ENCODE measurements around the gene ARPC1A. TPM values are rescaled to one million over a fixed set of nuclear protein-coding genes. Genes with fewer than 3 reads are reported as not detected.

ARPC1A gene
- total RNA-seq, 4 donors from 2014 or later: 37.0 to 58.8 (median 44.1) TPM

DNA sequence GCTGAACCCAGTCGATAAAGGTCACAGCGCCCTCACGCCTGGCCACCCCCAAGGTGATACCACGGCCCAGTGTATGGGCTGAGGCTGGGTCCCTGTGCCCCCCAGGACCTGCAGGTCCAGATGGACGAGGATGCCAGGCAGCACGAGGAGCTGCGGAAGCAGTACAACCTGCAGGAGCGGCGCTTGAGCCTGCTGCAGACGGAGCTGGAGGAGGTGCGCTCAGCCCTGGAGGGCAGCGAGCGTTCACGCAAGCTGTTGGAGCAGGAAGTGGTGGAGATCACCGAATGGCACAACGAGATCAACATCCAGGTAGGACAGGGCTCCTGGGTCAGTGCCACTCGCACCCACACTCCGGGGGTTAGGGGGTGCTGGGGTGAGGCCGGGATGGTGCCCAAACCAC is 24.2 kb upstream of the ARPC1A start:
- ATAC-seq (no peak), DNase-seq (no peak)
- Histone ChIP-seq H3K27ac (no peak overlapping the region), H3K9me3 (no peaks in the 10 kb centered on the region), H3K4me3 (no peak overlapping the region), H3K36me3 (no peaks in the 10 kb centered on the region), H3K4me1 (no peaks in the 10 kb centered on the region), H3K27me3 (no peaks in the 10 kb centered on the region)
- no peak for TF ChIP-seq POLR2A (IDR thresholded peaks at IDR 0.05)
- TF ChIP-seq, protein P1, sequence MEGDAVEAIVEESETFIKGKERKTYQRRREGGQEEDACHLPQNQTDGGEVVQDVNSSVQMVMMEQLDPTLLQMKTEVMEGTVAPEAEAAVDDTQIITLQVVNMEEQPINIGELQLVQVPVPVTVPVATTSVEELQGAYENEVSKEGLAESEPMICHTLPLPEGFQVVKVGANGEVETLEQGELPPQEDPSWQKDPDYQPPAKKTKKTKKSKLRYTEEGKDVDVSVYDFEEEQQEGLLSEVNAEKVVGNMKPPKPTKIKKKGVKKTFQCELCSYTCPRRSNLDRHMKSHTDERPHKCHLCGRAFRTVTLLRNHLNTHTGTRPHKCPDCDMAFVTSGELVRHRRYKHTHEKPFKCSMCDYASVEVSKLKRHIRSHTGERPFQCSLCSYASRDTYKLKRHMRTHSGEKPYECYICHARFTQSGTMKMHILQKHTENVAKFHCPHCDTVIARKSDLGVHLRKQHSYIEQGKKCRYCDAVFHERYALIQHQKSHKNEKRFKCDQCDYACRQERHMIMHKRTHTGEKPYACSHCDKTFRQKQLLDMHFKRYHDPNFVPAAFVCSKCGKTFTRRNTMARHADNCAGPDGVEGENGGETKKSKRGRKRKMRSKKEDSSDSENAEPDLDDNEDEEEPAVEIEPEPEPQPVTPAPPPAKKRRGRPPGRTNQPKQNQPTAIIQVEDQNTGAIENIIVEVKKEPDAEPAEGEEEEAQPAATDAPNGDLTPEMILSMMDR (IDR thresholded peaks at IDR 0.05 in 4 of 5, conservative IDR thresholded peaks at IDR 0.05 in 1 of 5): no peak
- in situ Hi-C loops (cut with MboI; ENCODE audit: low sequenced_read_pairs in 4 of 4): loop anchor here in 1 of 4 donors (25.0 kb wide), 1 partner anchor 164 kb away; the partner anchor contains the start of gene SMURF1
- intact Hi-C loops (cut with DNase I; ENCODE audit: low total_unique reads): no loop called here

DNA sequence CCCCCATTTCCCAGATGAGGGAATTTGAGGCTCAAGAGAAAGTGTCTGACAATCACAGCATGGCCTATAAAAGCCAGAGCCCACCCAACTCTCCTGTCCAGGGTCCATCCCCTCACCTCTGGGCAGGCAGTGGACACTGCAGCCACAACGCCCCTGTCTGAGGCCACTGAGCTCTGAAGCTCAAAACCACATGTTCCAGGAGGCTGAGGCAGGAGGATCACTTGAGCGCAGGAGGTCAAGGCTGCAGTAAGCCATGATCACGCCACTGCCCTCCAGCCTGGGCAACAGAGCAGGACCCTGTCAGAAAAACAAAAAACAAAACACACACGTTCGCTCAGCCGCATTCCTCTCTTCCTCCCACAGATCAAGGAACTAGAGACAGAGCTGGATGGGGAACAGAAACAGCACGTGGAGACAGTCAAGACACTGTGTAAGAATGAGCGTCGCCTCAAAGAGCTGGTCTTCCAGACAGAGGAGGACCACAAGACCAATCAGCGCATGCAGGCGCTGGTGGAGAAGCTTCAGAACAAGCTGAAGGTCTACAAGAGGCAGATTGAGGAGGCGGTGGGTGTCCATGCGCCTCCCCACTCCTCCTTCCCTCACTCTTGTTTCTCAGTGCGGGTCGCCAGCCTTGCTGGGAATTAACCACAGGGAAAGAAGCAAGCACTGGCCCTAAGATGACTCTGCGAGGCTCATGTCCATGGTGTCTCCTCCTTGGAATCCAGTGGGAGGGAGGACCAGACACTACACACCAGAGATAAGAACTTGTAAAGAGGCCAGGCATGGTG is 20.0 kb upstream of the ARPC1A start:
- TF ChIP-seq POLR2A (IDR thresholded peaks at IDR 0.05): no peak
- TF ChIP-seq, protein P1 (IDR thresholded peaks at IDR 0.05 in 4 of 5, conservative IDR thresholded peaks at IDR 0.05 in 1 of 5): no peak
- DNase-seq: no peak
- ATAC-seq: no peak
- Histone ChIP-seq H3K27ac (no peak overlapping the region), H3K36me3 (no peaks in the 10 kb centered on the region), H3K27me3 (no peaks in the 10 kb centered on the region), H3K9me3 (no peaks in the 10 kb centered on the region), H3K4me1 (no peaks in the 10 kb centered on the region), H3K4me3 (no peak overlapping the region)
- in situ Hi-C loops (cut with MboI; ENCODE audit: low sequenced_read_pairs in 4 of 4): loop anchor here in 1 of 4 donors (25.0 kb wide), 1 partner anchor 168 kb away; the partner anchor contains the start of gene SMURF1
- intact Hi-C loops (cut with DNase I; ENCODE audit: low total_unique reads): no loop called here

GRCh38 chr7:99308461-99309074 is 17.1 kb upstream of the ARPC1A start:
- H3K36me3 ChIP-seq: no peaks in the 10 kb centered on the region
- no peaks in the 10 kb centered on the region for H3K4me1 ChIP-seq
- DNase-seq (no peak), ATAC-seq (no peak)
- no peak overlapping the region for H3K27ac ChIP-seq
- no peak overlapping the region for H3K4me3 ChIP-seq
- TF ChIP-seq POLR2A (IDR thresholded peaks at IDR 0.05): no peak
- TF ChIP-seq, protein P1 (IDR thresholded peaks at IDR 0.05 in 4 of 5, conservative IDR thresholded peaks at IDR 0.05 in 1 of 5): no peak
- in situ Hi-C loops (cut with MboI; ENCODE audit: low sequenced_read_pairs in 4 of 4) (loop anchor here in 1 of 4 donors (25.0 kb wide), 1 partner anchor 171 kb away; the partner anchor contains the start of gene SMURF1), intact Hi-C loops (cut with DNase I; ENCODE audit: low total_unique reads) (no loop called here)
- H3K27me3 ChIP-seq: no peaks in the 10 kb centered on the region
- H3K9me3 ChIP-seq: no peaks in the 10 kb centered on the region

- intact Hi-C loops (cut with DNase I; ENCODE audit: low total_unique reads) (no loop called here), in situ Hi-C loops (cut with MboI; ENCODE audit: low sequenced_read_pairs in 4 of 4) (loop anchor here in 1 of 4 donors (25.0 kb wide), 1 partner anchor 172 kb away; the partner anchor contains the start of gene SMURF1)
- Histone ChIP-seq H3K4me1 (no peaks in the 10 kb centered on the region), H3K27me3 (no peaks in the 10 kb centered on the region), H3K27ac (no peak overlapping the region), H3K4me3 (no peak overlapping the region), H3K9me3 (no peaks in the 10 kb centered on the region), H3K36me3 (no peaks in the 10 kb centered on the region)
- DNase-seq (no peak), ATAC-seq (no peak)
- TF ChIP-seq, protein P1 (IDR thresholded peaks at IDR 0.05 in 4 of 5, conservative IDR thresholded peaks at IDR 0.05 in 1 of 5): no peak
- no peak for TF ChIP-seq POLR2A (IDR thresholded peaks at IDR 0.05)
Measured at GRCh38 chr7:99309111-99309510, 16.6 kb upstream of the ARPC1A start.

Data from gastrocnemius medialis (tissue), 4 donors.